Activated naive CD8-positive, alpha-beta T cell treated with anti-CD3 and anti-CD28 coated beads, Interleukin-2, amount 50 U/mL, for 24 hours (primary cell): ENCODE measurements around the gene RUBCN.
"Not testable (repeated sequence)": the region's sequence is repeated elsewhere in the genome, so short reads cannot be mapped to it uniquely, and the experiment has no call there.

ENCODE experiments used
- ATAC-seq: fragments of 150-1000 bp; cut with Tn5 transposase; one replicate; pipeline ENCODE4 v1.10.0; 2021
- DNase-seq: peaks from one replicate; pipeline ENCODE4 v3.0.0; 2021
- H3K27ac Mint-ChIP-seq: one replicate; pipeline ENCODE4 v1.8.0; 2021; ENCODE audit warnings: mild to moderate bottlenecking, mixed read lengths
- H3K27me3 Mint-ChIP-seq: one replicate; pipeline ENCODE4 v1.8.0; 2021; ENCODE audit warnings: mixed read lengths
- H3K36me3 Mint-ChIP-seq: one replicate; pipeline ENCODE4 v1.8.0; 2021; ENCODE audit warnings: low read depth, mixed read lengths
- H3K4me1 Mint-ChIP-seq: one replicate; pipeline ENCODE4 v1.8.0; 2021; ENCODE audit warnings: mixed read lengths
- H3K4me3 Mint-ChIP-seq: one replicate; pipeline ENCODE4 v1.8.0; 2021; ENCODE audit warnings: mild to moderate bottlenecking, moderate library complexity, mixed read lengths
- H3K9me3 Mint-ChIP-seq: one replicate; pipeline ENCODE4 v1.8.0; 2021; ENCODE audit warnings: mixed read lengths

RUBCN gene

DNA sequence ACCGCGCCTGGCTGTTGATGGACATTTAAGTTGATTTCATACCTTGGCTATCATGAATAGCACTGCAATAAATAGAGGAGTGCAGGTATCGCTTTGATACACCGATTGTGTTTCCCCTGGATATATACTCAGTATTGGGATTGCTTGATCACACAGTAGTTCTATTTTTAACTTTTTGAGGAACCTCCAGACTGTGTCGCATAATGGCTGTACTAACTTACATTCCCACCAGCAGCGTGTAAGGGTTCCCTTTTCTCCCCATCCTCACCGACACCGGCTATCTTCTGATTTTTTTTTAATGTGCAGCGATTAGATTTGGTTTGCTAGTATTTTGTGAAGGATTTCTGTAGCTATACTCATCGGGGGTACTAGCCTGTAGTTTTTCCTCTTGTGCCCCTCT, 16.0 kb downstream of the RUBCN start:
- H3K36me3 Mint-ChIP-seq, result peaks cover 28% of the 10 kb centered on the region
- no peaks in the 10 kb centered on the region for H3K27me3 Mint-ChIP-seq
- H3K27ac Mint-ChIP-seq, result no peak overlapping the region
- DNase-seq (no peak), ATAC-seq (no peak)
- peaks cover 14% of the 10 kb centered on the region for H3K9me3 Mint-ChIP-seq
- H3K4me3 Mint-ChIP-seq, result no peak overlapping the region
- H3K4me1 Mint-ChIP-seq, result peaks cover 2% of the 10 kb centered on the region

DNA sequence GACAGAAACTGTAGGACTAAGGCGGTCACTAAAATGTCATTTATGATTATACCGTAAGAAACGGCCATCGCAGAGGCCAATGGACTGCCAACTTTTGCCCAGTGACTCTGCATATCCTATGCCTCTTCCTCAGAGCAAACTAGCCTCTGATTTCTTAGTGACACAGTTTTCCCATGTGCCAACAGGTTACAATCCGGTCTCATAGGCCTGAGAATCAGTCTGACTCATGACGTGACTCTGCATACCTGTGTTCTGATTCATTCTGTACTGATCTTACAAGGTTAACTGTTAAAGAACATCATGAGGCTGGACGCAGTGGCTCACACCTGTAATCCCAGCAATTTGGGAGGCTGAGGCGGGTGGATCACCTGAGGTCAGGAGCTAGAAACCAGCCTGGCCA, 17.8 kb downstream of the RUBCN start:
- H3K9me3 Mint-ChIP-seq, result peaks cover 14% of the 10 kb centered on the region
- no peak overlapping the region for H3K4me3 Mint-ChIP-seq
- H3K36me3 Mint-ChIP-seq, result peaks cover 28% of the 10 kb centered on the region
- H3K27me3 Mint-ChIP-seq, result no peaks in the 10 kb centered on the region
- no peak overlapping the region for H3K27ac Mint-ChIP-seq
- peaks cover 12% of the 10 kb centered on the region for H3K4me1 Mint-ChIP-seq
- no peak for DNase-seq
- ATAC-seq, result no peak

GRCh38 chr3:197714251-197714650, 22.5 kb downstream of the RUBCN start:
- Mint-ChIP-seq H3K4me1 (peaks cover 38% of the 10 kb centered on the region), H3K27me3 (no peaks in the 10 kb centered on the region), H3K9me3 (no peaks in the 10 kb centered on the region), H3K36me3 (peaks cover 14% of the 10 kb centered on the region), H3K27ac (peak overlapping the region; percentile 41), H3K4me3 (no peak overlapping the region)
- no peak for DNase-seq
- ATAC-seq, result no peak

DNA sequence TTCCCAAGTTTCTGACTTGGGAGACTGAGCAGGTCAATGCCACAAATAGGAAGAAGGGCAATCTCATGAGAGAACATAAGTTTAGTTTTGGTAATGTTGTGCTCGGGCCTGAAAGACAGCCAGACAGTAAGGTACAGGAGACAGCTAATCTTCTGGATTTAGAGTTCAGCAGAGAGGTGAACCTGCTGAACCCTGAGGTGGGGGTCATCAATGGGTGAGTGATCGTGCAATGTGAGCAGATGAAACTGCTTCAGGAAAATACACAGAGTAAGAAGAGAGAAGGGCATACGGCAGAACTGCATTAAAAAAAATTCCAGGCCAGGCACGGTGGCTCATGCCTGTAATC, 23.3 kb downstream of the RUBCN start:
- Mint-ChIP-seq H3K9me3 (no peaks in the 10 kb centered on the region), H3K36me3 (peaks cover 16% of the 10 kb centered on the region), H3K27ac (peak overlapping the region; percentile 64), H3K4me1 (peaks cover 42% of the 10 kb centered on the region), H3K4me3 (peak overlapping the region; percentile 35), H3K27me3 (no peaks in the 10 kb centered on the region)
- ATAC-seq, result no peak
- DNase-seq, result no peak

- Mint-ChIP-seq H3K27me3 (no peaks in the 10 kb centered on the region), H3K4me3 (peak overlapping the region; percentile 73), H3K9me3 (no peaks in the 10 kb centered on the region), H3K27ac (peak overlapping the region; percentile 94), H3K36me3 (peaks cover 8% of the 10 kb centered on the region), H3K4me1 (peaks cover 42% of the 10 kb centered on the region)
- peak; percentile 99 for ATAC-seq
- DNase-seq, result peak; percentile 83
Measured at GRCh38 chr3:197711973-197712707, 24.6 kb downstream of the RUBCN start.

DNA sequence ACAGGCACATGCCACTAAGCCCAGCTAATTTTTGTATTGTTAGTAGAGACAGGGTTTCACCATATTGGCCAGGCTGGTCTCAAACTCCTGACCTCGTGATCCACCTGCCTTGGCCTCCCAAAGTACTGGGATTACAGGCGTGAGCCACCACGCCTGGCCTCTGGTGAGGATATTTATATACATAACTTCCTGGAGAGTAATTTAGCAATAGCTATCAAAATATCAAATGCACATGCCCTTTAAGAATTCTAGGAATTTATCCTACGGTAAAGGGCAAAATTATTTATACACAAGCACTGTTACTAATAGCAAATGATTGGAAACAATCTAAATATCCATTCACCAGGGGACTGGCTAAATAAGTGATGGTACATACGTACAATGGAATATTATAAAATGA, 25.7 kb downstream of the RUBCN start:
- not testable (repeated sequence) for H3K27me3 Mint-ChIP-seq, H3K9me3 Mint-ChIP-seq, DNase-seq, H3K27ac Mint-ChIP-seq, ATAC-seq, H3K4me3 Mint-ChIP-seq, H3K36me3 Mint-ChIP-seq
- H3K4me1 Mint-ChIP-seq, result peaks cover 42% of the 10 kb centered on the region

- Mint-ChIP-seq H3K4me1 (peaks cover 33% of the 10 kb centered on the region), H3K36me3 (peaks cover 10% of the 10 kb centered on the region), H3K27me3 (no peaks in the 10 kb centered on the region), H3K4me3 (no peak overlapping the region), H3K27ac (no peak overlapping the region), H3K9me3 (no peaks in the 10 kb centered on the region)
- DNase-seq (no peak), ATAC-seq (no peak)
Measured at GRCh38 chr3:197709135-197709534, 27.6 kb downstream of the RUBCN start.

DNA sequence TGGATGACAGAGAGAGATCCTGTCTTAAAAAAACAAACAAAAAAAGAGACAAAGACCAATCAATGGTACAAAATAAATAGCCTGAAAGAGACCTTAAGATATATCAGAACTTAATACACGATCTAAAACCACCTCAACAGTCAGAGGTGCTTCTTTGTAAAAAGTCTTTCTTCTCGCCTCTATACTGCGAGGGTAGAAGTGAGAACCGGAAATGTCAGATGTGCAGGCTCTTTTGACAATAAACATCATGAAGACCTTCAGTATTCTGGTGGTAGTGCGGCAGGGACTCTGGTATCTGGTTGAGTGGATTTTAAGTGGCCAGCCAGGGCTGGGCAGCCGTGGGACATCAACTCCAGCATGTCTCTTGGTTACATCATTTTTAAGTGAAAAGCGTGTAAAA, 30.0 kb downstream of the RUBCN start:
- Mint-ChIP-seq H3K4me1 (peaks cover 10% of the 10 kb centered on the region), H3K27me3 (no peaks in the 10 kb centered on the region), H3K27ac (peak overlapping the region; percentile 42), H3K4me3 (no peak overlapping the region), H3K36me3 (peaks cover 12% of the 10 kb centered on the region), H3K9me3 (no peaks in the 10 kb centered on the region)
- no peak for DNase-seq
- no peak for ATAC-seq

DNA sequence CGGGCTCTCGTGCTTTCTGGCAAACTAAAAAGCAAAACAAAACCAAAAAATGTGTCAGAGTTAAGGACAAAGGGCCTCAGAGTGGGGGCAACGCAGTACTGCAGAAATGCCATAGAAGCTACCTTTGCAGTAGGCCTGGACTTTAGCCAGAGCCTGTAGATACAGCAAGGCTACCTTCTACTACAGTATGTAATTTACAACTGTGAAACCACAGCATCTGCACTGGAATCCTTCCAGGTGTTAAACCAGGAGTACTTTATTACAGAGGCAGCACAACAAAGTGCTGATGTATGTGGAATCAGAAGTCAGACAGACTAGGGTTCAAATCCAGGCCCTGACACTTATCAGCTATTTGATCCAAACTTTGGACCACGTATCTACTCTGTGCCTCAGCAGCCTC, 34.9 kb downstream of the RUBCN start:
- H3K36me3 Mint-ChIP-seq, result peaks cover 46% of the 10 kb centered on the region
- H3K27ac Mint-ChIP-seq, result peak overlapping the region; percentile 59
- no peak for DNase-seq
- no peak for ATAC-seq
- no peak overlapping the region for H3K4me3 Mint-ChIP-seq
- H3K4me1 Mint-ChIP-seq, result no peaks in the 10 kb centered on the region
- no peaks in the 10 kb centered on the region for H3K27me3 Mint-ChIP-seq
- H3K9me3 Mint-ChIP-seq, result no peaks in the 10 kb centered on the region

DNA sequence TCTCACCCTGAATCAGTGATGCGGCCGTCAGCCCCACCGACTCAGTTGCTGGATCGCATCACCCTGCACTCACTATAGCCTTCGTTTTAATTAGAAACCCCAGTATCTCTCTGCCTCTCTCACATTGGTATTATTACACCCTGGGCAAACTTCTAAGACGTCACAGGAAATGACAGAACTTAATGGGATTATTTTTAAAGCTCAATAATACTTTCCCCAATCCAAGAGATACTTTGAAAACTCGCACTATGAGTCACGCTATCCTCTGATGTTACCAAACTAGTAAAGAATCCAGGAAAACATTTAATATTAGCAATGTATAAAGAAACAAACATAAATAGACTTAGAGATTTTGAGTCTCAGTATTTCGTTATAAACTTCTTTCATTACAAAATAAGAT, 36.6 kb downstream of the RUBCN start:
- Mint-ChIP-seq H3K4me1 (no peaks in the 10 kb centered on the region), H3K27me3 (no peaks in the 10 kb centered on the region), H3K27ac (no peak overlapping the region), H3K4me3 (no peak overlapping the region), H3K36me3 (peaks cover 57% of the 10 kb centered on the region), H3K9me3 (no peaks in the 10 kb centered on the region)
- no peak for ATAC-seq
- no peak for DNase-seq

- H3K36me3 Mint-ChIP-seq, result peaks cover 57% of the 10 kb centered on the region
- H3K9me3 Mint-ChIP-seq, result no peaks in the 10 kb centered on the region
- no peaks in the 10 kb centered on the region for H3K27me3 Mint-ChIP-seq
- ATAC-seq (no peak), DNase-seq (no peak)
- H3K4me3 Mint-ChIP-seq, result no peak overlapping the region
- H3K27ac Mint-ChIP-seq, result no peak overlapping the region
- H3K4me1 Mint-ChIP-seq, result no peaks in the 10 kb centered on the region
Measured at GRCh38 chr3:197697355-197697754, 39.3 kb downstream of the RUBCN start.

DNA sequence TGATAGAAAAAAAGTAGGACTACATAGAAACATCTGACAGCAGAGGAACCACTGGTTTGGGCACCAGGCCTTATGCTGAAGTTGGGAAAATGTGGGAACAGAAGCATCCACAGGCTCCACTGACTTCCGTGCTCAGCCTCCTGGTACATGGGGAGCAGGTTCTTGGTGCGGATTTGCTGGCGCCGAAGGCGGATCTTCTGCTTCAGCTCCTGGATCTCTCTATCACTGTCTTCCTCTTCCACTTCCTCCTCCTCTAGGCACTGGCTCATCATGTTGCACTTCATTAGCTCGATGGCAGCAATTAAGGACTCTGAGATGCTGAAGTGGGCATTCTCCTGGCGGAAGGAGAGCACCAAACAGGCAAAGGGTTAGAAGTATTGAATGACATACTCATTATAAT, 42.5 kb downstream of the RUBCN start:
- no peak overlapping the region for H3K4me3 Mint-ChIP-seq
- no peak for DNase-seq
- H3K36me3 Mint-ChIP-seq, result peaks cover 44% of the 10 kb centered on the region
- H3K27me3 Mint-ChIP-seq, result no peaks in the 10 kb centered on the region
- ATAC-seq, result no peak
- H3K27ac Mint-ChIP-seq, result no peak overlapping the region
- H3K4me1 Mint-ChIP-seq, result no peaks in the 10 kb centered on the region
- H3K9me3 Mint-ChIP-seq, result no peaks in the 10 kb centered on the region

DNA sequence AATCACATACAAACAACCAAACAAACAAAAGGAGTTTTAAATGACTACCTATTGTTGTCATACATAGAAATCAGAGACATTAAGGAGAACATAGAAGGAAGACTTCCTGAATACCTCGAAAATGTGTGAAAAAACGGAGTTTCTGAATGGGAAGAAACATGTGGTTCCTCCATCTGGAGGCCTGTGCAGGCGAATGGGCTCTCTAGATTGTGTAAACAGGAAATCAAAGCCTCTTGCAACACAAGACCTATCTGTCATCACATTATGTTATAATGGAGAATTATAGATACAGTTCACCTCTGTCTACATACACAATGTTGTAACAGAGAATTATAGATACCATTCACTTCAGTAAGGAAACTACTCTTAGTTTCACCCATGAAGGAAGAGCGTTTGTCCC, 44.1 kb downstream of the RUBCN start:
- Mint-ChIP-seq H3K9me3 (no peaks in the 10 kb centered on the region), H3K36me3 (peaks cover 34% of the 10 kb centered on the region), H3K4me3 (no peak overlapping the region), H3K27ac (no peak overlapping the region), H3K27me3 (no peaks in the 10 kb centered on the region), H3K4me1 (no peaks in the 10 kb centered on the region)
- ATAC-seq, result no peak
- DNase-seq, result no peak

DNA sequence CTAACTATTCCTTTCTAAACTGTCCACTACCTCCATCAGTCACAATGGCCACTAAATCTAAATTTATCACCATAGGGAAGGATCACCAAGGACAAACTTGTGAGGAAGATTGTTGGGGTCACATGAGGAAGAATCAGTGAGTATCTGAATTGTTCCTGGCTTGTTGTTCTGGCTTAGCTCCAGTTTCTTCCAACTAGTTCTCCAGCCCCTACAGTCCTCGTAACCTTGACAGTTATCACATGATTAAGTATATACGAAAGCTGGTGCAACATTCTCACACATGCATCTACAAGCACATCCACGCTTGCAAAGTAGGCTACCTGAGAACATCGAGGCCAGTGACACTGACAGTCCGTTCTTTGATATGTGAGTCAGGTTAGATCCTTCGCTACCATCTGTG, 46.0 kb downstream of the RUBCN start:
- peaks cover 21% of the 10 kb centered on the region for H3K36me3 Mint-ChIP-seq

GRCh38 chr3:197687570-197687969, 49.1 kb downstream of the RUBCN start:
- Mint-ChIP-seq H3K36me3 (peaks cover 12% of the 10 kb centered on the region), H3K4me3 (no peak overlapping the region), H3K27ac (no peak overlapping the region), H3K27me3 (no peaks in the 10 kb centered on the region), H3K4me1 (peaks cover 2% of the 10 kb centered on the region), H3K9me3 (no peaks in the 10 kb centered on the region)
- no peak for DNase-seq
- ATAC-seq, result no peak

More for the DNA sequence above, 46.0 kb downstream of the RUBCN start:
- H3K27me3 Mint-ChIP-seq, result no peaks in the 10 kb centered on the region
- no peak for ATAC-seq
- H3K9me3 Mint-ChIP-seq, result no peaks in the 10 kb centered on the region
- H3K27ac Mint-ChIP-seq, result no peak overlapping the region
- DNase-seq, result no peak
- H3K4me3 Mint-ChIP-seq, result no peak overlapping the region
- H3K4me1 Mint-ChIP-seq, result no peaks in the 10 kb centered on the region

DNA sequence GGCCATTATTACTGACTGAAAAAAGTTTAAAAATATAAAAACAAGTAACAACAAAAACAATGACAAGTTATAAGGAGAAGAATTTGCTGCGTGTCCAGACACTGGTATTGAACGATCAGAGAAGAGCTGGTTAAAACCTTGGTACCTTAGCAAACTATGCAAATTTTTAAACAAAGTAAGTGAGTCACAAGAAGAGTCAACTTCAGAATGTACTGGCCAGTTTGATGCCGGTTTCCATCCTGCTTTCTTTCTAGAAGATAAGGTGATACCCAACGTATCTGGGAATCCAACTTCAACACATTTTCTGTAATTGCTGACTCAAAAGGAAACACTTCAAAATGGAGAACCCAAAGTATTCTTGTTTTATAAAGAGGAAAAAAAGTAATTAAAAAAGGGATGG, 49.8 kb downstream of the RUBCN start:
- Mint-ChIP-seq H3K36me3 (peaks cover 14% of the 10 kb centered on the region), H3K27ac (no peak overlapping the region)

More for the DNA sequence above, 49.8 kb downstream of the RUBCN start:
- Mint-ChIP-seq H3K4me3 (no peak overlapping the region), H3K27me3 (no peaks in the 10 kb centered on the region), H3K4me1 (peaks cover 2% of the 10 kb centered on the region), H3K9me3 (no peaks in the 10 kb centered on the region)
- ATAC-seq (no peak), DNase-seq (no peak)
